GM12873 (cell line): ENCODE results near the gene MED22.

Source experiments
- TF ChIP-seq, protein P1 (sequence below): IDR thresholded peaks from 2 replicates; pipeline ENCODE4 v1.5.1; 2012; ENCODE audit warnings: low read depth, mild to moderate bottlenecking, moderate library complexity, low read length, control low read depth; ENCODE audit not compliant: insufficient read depth; ENCODE audit errors: missing control alignments

Gene MED22

DNA sequence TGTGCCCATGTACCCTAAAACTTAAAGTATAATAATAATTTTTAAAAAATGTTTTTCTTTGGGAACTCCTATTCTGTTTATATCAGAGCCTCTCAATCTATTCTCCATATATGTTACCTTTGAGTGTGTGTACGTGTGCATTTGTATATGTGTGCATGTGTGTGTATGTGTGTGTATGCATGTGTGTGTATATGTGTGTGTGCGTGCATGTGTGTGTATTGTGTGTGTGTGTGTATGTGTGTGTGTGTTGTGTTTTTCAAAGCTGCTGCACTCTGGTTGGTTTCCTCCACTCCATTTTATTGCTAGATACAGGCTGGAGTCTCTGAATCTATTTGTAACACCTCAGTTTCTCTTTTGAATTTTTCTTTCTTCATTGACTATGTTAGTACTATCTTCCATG is 31.9 kb downstream of the MED22 start:
- TF ChIP-seq, protein P1, sequence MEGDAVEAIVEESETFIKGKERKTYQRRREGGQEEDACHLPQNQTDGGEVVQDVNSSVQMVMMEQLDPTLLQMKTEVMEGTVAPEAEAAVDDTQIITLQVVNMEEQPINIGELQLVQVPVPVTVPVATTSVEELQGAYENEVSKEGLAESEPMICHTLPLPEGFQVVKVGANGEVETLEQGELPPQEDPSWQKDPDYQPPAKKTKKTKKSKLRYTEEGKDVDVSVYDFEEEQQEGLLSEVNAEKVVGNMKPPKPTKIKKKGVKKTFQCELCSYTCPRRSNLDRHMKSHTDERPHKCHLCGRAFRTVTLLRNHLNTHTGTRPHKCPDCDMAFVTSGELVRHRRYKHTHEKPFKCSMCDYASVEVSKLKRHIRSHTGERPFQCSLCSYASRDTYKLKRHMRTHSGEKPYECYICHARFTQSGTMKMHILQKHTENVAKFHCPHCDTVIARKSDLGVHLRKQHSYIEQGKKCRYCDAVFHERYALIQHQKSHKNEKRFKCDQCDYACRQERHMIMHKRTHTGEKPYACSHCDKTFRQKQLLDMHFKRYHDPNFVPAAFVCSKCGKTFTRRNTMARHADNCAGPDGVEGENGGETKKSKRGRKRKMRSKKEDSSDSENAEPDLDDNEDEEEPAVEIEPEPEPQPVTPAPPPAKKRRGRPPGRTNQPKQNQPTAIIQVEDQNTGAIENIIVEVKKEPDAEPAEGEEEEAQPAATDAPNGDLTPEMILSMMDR, result no peak

GRCh38 chr9:133309608-133310007 is 38.3 kb downstream of the MED22 start:
- TF ChIP-seq, protein P1, result no peak

DNA sequence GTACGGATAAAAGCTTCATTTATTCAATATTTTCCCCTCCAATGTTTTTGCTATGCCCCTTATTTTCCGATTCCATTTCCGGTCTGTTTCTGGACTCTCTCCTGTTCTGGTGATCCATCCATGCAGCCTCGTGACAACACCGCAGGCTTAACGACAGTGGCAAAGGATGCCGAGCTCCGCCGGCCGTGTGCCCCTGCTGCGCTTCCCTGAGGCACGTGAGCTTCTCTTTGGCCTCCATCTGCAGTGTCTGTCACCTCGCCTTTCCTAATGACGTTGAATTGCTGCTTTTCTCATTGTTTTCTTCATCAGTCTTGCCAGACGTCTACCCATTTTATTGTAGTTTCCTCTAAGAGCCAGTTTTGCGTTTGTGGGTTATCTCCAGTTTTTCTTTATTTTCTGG is 40.6 kb downstream of the MED22 start:
- TF ChIP-seq, protein P1, result no peak

GRCh38 chr9:133306242-133307204 is 41.4 kb downstream of the MED22 start:
- TF ChIP-seq, protein P1, result no peak

DNA sequence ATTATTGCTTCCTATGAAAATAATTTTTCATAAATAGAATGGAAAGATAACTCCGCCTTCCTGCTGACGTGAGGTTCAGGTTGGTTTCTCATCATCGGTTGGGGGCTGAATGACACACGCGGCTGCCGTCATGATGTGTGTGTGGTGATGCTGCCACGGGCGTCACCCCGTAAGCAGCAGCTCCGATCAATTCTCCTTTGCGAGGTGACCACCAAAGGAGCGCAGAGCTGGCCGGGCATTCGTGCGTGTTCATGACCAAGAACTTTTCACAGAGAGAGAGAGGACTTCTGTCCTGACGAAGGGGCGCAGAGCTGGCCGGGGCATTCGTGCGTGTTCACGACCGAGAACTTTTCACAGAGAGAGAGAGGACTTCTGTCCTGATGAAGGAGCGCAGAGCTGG is 42.2 kb downstream of the MED22 start:
- TF ChIP-seq, protein P1, result no peak

DNA sequence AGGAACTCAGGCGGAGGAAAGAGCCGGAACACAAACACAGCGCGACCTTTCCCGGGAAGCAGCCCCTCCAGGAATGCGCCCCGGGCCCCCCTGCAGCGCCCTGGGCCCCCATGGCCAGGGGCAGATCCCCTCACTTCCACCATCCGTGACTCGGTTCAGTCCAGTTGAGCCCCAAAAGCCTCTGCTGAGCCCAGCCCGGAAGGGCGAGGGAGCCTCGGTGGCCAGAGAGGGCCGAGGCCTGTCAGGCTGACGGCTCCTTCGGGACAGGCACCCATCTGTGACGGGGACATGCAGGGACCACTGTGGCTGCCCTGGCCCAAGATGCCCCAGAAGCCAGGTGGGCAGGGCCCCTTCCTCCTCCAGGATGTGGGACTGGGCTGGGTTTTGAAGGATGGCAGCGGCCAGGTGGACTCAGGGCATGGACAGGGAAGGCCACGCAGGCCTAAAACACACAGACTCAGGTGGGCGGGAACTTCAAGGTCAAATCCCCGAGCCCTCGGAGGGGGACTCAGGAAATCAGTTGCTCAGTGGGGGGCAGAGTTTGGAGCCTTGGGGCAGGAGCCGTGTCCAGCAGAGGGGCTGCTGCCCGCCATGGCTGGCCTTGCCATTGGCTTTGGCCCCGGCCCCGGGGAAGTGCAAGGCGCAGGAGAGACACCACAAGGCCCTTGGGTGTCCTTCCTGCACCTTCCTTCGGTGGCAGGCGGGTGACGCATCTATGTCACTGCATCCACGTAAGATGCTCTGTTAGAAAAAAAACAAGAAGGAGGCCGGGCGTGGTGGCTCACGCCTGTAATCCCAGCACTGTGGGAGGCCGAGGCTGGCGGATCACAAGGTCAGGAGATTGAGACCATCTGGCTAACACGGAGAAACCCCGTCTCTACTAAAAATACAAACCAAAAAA is 43.2 kb downstream of the MED22 start:
- TF ChIP-seq, protein P1, result no peak

DNA sequence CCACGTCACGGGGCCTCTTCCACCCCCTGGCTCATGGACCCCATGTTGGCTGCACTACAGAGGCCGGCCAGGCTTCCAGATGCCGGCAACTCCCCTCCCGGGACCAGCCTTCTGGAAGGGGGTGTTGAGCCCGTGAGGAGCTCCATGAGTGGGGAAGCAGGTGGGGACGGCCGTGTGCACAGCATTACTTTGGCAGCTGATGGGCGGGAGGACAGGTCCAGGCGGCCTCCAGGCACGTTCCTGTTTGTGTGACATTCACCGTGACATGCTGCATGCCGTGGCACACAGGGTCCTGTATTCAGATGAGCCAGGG is 43.8 kb downstream of the MED22 start:
- TF ChIP-seq, protein P1, result no peak
